ENCODE results near the gene SLC30A3.

Gene SLC30A3

DNA sequence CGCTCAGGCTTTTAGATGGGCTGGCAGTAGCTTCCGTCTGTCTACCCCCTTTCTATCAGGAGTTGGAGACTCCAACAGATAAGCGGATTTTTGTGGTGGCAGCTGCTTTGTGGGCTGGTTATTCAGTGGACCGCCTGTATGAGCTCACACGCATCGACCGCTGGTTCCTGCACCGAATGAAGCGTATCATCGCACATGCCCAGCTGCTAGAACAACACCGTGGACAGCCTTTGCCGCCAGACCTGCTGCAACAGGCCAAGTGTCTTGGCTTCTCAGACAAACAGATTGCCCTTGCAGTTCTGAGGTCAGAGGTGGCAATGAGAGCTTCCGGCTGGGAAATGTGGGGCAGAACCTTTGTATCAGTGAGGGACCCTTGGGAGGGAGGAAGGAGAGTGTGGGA is 30.9 kb downstream of the SLC30A3 start:
- no peak for DNase-seq (ENCODE audit: low read depth)
- H3K4me3 ChIP-seq (ENCODE audit: low read length) = no peak overlapping the region
- TF ChIP-seq, protein P1, sequence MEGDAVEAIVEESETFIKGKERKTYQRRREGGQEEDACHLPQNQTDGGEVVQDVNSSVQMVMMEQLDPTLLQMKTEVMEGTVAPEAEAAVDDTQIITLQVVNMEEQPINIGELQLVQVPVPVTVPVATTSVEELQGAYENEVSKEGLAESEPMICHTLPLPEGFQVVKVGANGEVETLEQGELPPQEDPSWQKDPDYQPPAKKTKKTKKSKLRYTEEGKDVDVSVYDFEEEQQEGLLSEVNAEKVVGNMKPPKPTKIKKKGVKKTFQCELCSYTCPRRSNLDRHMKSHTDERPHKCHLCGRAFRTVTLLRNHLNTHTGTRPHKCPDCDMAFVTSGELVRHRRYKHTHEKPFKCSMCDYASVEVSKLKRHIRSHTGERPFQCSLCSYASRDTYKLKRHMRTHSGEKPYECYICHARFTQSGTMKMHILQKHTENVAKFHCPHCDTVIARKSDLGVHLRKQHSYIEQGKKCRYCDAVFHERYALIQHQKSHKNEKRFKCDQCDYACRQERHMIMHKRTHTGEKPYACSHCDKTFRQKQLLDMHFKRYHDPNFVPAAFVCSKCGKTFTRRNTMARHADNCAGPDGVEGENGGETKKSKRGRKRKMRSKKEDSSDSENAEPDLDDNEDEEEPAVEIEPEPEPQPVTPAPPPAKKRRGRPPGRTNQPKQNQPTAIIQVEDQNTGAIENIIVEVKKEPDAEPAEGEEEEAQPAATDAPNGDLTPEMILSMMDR (conservative IDR thresholded peaks at IDR 0.05; ENCODE audit: low read depth, low read length) = no peak

DNA sequence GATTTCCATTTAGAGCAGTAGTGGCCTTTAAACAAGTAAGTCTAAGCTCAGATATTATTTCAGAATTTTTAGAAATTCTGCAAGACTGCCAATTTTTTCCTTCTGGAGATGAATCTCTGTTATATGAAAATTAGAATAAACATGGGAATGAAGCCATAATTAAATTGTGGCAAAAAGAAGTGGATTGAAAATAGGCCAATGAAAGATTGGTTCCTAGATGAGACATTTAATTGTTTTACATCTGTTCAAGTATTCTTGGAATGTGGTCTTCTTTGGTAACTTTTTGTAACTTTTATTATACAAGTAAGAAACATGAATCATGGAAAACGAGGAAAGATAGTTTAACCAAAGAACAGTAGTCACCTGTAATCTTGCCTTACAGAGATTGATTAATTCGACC is 35.3 kb downstream of the SLC30A3 start:
- TF ChIP-seq, protein P1 (conservative IDR thresholded peaks at IDR 0.05; ENCODE audit: low read depth, low read length) = no peak
- H3K4me3 ChIP-seq (ENCODE audit: low read length) = no peak overlapping the region
- no peak for DNase-seq (ENCODE audit: low read depth)

DNA sequence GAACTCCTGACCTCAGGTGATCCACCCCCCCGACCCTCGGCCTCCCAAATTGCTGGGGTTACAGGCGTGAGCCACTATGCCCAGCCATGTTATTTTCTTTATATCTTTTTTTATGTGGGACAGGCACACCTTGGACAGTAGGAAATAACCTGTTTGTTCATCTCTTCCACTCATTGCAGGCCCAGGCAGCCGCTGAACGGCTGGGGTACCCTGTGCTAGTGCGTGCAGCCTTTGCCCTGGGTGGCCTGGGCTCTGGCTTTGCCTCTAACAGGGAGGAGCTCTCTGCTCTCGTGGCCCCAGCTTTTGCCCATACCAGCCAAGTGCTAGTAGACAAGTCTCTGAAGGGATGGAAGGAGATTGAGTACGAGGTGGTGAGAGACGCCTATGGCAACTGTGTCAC is 37.3 kb downstream of the SLC30A3 start:
- TF ChIP-seq, protein P1 (conservative IDR thresholded peaks at IDR 0.05; ENCODE audit: low read depth, low read length) = no peak
- no peak for DNase-seq (ENCODE audit: low read depth)
- no peak overlapping the region for H3K4me3 ChIP-seq (ENCODE audit: low read length)

DNA sequence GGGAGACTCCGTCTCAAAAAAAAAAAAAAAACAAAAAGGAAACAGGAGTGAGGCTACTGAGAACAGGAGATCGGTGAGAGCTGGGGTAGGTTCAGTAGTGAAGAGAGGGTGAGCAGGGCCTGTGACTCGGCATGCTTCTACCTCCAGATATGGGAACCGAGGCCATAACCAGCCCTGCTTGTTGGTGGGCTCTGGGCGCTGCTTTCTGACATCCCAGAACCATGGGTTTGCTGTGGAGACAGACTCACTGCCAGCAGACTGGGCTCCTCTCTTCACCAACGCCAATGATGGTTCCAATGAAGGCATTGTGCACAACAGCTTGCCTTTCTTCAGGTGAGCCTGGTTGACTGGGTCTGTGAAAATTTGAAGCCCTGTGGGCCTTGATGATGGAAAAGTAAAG is 39.4 kb downstream of the SLC30A3 start:
- TF ChIP-seq, protein P1 (conservative IDR thresholded peaks at IDR 0.05; ENCODE audit: low read depth, low read length) = no peak
- H3K4me3 ChIP-seq (ENCODE audit: low read length) = no peak overlapping the region
- DNase-seq (ENCODE audit: low read depth) = no peak

DNA sequence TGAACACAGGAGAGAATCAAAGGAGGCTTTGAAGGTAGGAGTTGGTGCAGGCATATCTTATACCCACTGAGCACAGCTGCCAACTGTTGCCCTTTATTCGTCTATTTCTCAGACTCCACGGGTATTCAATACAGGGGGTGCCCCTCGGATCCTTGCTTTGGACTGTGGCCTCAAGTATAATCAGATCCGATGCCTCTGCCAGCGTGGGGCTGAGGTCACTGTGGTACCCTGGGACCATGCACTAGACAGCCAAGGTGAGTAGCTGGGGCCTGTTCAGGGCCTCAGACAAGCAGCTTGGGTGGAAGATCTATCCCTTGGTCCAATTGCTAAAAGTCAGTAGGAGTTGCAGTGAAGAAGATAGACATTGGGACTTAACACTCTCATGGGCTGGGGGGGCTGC is 40.4 kb downstream of the SLC30A3 start:
- no peak overlapping the region for H3K4me3 ChIP-seq (ENCODE audit: low read length)
- TF ChIP-seq, protein P1 (conservative IDR thresholded peaks at IDR 0.05; ENCODE audit: low read depth, low read length) = no peak
- no peak for DNase-seq (ENCODE audit: low read depth)

DNA sequence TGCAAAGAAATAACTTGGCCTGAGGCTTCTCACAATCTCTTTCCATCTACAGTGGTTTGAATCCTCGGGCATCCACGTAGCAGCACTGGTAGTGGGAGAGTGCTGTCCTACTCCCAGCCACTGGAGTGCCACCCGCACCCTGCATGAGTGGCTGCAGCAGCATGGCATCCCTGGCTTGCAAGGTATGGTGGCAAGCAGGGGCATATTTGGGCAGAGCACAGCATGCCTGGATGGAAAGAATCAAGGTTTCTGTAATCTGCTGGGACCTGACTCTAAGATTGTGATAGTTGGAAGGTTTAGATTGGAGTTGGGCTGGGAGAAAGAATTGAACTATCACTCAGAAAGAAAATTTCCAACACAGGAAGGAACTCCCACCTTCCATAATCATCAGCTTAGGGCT is 41.7 kb downstream of the SLC30A3 start:
- no peak for DNase-seq (ENCODE audit: low read depth)
- TF ChIP-seq, protein P1 (conservative IDR thresholded peaks at IDR 0.05; ENCODE audit: low read depth, low read length) = no peak
- no peak overlapping the region for H3K4me3 ChIP-seq (ENCODE audit: low read length)

DNA sequence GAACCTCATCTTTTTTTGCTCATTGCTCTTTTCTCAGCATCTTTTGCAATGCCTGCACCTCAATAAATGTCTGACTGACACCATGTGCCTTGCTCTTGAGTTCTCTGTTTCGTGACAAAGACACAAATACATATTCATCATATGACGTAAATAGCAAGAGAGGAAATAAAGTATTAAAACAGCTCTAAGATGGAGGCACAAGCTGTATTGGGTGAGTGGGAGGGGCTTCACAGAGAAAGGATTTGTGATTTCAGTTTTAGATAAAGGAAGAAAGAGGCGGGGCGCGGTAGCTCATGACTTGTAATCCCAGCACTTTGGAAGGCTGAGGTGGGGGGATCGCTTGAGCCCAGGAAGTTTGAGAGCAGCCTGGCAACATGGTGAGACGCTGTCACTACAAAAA is 42.8 kb downstream of the SLC30A3 start:
- DNase-seq (ENCODE audit: low read depth) = no peak
- TF ChIP-seq, protein P1 (conservative IDR thresholded peaks at IDR 0.05; ENCODE audit: low read depth, low read length) = no peak
- no peak overlapping the region for H3K4me3 ChIP-seq (ENCODE audit: low read length)

All from retinal pigment epithelial cell (primary cell).